Erythroblast (primary cell): ENCODE measurements around the gene CACNA1G.

Experiments used
- DNase-seq, 2 experiments: peaks; one replicate each; lab custom pipeline; 2025; lab: John Stamatoyannopoulos, UW
- GATA1 ChIP-seq: IDR thresholded peaks from 2 replicates; pipeline ENCODE4 v1.6.1; 2011; ENCODE audit warnings: low read depth, mild to moderate bottlenecking, control low read depth, low read length, moderate library complexity
- POLR2A ChIP-seq: IDR thresholded peaks from 2 replicates; pipeline ENCODE4 v1.6.1; 2011; ENCODE audit warnings: mild to moderate bottlenecking, low read length

The CACNA1G gene

DNA sequence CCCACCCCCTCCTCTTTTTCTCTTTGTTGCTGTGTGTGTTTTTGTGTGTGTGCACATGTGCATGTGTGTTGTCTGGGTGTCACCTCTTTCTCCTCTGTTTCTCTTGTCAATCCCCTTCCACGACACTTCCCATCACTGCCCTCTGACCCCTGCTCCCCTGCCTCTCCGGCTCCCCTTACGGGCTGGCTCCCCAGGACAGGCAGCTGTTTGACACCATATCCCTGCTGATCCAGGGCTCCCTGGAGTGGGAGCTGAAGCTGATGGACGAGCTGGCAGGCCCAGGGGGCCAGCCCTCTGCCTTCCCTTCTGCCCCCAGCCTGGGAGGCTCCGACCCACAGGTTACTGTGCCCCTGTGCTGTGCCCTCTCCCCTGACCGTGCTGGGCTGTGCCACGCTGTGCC lies 59.0 kb downstream of the CACNA1G start:
- TF ChIP-seq GATA1 (no peak), POLR2A (no peak)
- DNase-seq = no peak

DNA sequence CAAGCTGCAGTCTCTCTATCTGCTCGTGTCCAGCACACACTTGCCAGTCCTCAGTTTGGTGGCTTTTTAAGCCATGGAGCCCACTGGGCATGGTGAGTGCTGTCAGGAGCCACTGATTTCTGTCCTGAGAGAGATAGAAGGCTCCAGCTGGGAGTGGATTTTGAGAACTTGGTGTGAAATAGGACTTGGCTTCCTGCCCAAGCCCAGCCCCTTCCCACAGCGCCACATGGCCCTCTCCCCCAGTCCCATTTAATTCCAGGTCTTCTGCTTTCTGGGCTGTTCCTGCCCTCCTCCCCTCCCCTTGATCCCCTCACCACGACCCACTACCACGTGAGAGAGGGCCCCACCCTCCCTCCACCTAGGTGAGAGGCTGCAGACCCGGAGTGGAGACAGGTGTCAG lies 59.7 kb downstream of the CACNA1G start:
- no peak for DNase-seq
- TF ChIP-seq POLR2A = no peak
- no peak for TF ChIP-seq GATA1

DNA sequence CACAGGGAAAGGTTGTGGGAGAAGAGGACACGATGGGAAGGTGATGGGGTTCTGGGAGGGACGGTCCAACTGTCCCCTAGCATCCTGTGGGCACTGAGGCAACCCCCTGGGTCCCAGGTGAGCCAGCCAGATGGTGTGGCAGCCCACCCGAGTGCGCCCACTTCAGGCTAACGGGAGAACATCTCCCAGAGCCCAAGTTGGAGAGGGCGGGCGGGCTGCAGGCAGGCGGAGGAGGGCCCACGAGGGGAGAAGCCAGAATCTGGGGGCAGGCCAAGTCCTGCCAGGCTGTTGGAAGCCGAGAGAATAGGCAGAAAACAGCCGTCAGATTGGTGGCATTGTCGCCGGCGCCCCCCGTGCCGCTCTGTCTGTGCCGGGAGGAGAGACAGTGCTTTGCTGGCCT lies 60.3 kb downstream of the CACNA1G start:
- TF ChIP-seq POLR2A (no peak), GATA1 (no peak)
- no peak for DNase-seq

DNA sequence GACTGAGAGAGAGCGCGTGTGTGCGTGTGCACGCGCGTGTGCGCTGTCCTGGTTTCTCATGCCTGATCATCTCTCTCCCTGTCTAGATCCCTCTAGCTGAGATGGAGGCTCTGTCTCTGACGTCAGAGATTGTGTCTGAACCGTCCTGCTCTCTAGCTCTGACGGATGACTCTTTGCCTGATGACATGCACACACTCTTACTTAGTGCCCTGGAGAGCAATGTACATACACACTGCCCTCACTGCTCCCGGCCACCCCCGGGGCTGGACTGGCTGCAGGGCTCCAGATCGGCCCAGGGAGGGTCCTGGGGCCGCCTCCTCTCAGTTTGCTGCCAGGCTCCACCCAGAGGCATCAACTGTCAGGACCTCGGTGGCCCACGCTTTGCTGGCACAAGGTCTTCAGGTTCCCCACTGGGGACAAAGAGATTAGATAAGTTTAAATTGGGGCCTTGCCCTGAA lies 61.1 kb downstream of the CACNA1G start:
- no peak for TF ChIP-seq GATA1
- TF ChIP-seq POLR2A = no peak
- peak; percentile 26 to 38 for DNase-seq

DNA sequence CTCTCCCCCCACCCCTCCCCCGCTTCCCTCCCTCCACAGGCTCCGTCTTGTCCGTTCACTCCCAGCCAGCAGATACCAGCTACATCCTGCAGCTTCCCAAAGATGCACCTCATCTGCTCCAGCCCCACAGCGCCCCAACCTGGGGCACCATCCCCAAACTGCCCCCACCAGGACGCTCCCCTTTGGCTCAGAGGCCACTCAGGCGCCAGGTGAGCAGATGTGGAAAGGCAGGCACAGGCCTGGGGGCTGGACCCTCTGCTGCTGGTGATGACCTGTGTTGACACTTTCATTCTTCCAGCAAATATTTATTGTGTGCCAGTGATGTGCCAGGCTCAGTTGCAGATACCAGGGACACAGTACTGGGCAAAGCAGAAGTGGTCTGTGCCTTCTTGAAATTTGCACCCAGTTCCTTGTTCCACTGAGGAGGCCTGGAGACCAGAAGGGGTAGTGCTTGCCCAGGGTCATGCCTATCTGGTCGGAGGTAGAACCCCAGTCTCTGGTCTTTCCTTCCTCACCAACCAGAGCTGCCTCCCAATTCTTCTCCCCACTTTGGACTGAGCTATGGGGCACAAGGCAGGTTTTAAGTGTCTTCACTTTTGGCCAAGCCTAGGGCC lies 63.9 kb downstream of the CACNA1G start:
- DNase-seq = no peak
- no peak for TF ChIP-seq POLR2A
- no peak for TF ChIP-seq GATA1

DNA sequence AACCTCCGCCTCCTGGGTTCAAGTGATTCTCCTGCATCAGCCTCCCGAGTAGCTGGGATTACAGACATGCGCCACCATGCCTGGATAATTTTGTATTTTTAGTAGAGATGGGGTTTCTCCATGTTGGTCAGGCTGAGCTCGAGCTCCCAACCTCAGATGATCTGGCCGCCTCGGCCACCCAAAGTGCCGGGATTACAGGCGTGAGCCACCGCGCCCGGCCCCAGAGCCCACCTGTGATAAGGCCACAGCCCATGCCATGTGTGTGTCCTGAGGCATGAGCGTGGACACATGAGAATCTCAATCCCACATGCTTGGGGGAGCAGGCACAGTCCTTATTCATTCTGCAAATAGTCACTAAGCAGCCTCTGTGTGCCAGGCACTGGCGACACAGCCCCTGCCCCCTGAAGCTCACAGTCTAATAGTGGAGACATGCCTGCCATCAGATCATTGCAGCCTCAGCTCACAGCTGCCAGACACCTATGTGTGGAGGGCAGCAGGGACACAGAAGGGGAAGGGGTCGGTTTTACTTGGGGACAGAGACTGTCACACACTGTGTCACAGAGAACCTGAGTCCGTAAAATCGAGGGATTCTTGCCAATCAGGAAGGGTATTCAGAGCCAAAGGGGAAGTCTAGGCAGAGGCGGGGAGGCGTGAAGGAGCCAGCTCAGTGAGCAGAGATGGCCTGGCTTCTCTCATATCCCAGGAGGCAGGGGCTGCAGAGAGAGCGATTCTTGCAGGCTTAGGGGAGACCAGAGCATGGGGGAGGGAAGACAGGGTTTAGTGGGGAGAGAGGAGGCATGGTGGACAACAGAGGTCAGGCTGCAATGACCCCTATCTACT lies 64.7 kb downstream of the CACNA1G start:
- TF ChIP-seq GATA1 (no peak), POLR2A (no peak)
- no peak for DNase-seq

DNA sequence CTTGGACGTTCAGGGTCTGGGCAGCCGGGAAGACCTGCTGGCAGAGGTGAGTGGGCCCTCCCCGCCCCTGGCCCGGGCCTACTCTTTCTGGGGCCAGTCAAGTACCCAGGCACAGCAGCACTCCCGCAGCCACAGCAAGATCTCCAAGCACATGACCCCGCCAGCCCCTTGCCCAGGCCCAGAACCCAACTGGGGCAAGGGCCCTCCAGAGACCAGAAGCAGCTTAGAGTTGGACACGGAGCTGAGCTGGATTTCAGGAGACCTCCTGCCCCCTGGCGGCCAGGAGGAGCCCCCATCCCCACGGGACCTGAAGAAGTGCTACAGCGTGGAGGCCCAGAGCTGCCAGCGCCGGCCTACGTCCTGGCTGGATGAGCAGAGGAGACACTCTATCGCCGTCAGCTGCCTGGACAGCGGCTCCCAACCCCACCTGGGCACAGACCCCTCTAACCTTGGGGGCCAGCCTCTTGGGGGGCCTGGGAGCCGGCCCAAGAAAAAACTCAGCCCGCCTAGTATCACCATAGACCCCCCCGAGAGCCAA lies 65.6 kb downstream of the CACNA1G start:
- TF ChIP-seq POLR2A (no peak), GATA1 (no peak)
- peak; percentile 71 to 77 for DNase-seq

DNA sequence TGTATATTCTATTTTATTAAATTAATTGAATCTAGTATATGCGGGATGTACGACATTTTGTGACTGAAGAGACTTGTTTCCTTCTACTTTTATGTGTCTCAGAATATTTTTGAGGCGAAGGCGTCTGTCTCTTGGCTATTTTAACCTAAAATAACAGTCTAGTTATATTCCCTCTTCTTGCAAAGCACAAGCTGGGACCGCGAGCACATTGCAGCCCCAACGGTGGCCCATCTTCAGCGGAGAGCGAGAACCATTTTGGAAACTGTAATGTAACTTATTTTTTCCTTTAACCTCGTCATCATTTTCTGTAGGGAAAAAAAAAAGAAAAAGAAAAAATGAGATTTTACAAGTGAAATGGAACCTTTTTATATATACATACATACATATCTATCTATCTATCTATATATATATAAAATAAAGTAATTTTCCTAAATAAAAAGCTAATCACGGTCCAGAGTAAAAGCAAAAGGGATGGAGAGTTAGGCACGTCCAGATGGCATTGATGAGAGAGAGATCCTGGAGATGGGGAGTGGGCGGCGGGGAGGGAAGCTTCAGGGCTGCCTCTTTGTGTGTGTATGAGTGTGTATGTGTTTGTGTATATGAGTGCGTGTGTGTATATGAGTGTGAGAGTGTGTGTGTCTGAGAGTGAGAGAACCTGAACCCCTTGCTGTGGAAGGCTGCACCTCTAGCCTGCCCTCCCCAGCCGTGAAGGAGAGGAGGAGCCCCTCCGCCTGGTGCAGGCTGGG lies 66.7 kb downstream of the CACNA1G start:
- TF ChIP-seq POLR2A = no peak
- TF ChIP-seq GATA1 = no peak
- no peak for DNase-seq

DNA sequence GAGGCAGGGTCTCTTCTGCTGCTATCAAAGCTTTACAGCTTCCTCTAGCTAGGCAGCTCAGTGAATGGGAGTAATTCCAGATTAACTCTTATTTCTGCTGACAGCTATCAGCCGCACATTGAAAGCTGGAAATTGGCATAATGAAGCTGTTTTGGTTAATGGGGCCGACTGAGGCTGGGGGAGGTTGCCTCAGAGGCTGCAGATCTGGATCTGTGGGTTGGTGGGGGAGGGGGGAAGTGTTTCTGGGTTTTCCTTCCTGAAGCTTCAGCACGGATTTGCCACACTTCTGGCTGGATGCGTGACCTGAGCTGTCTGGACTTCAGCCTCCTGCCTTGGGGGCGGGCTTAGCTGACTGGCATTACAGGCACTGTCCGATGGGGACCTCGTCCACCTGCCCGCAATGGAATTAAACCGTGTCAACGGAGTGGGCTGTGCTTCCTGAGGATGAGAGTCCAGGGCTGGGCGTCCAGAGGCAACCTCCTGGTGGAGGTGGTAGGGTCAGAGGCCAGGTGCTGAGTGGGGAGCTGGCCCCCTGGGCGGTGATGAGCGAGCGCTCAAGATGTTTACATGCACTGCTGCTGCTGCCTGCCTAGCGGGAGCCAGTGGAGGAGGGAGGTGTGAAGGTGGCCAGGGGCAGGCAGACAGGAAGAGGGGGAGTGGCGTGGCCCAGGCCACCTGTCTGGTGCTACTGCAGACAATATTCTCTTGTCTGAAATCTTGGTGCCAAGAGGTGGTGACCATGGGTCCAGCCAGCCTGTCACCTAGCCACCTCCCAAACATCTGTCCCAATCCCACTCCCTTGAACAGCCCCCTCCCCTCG lies 67.5 kb downstream of the CACNA1G start:
- DNase-seq = no peak
- no peak for TF ChIP-seq POLR2A
- TF ChIP-seq GATA1 = no peak

DNA sequence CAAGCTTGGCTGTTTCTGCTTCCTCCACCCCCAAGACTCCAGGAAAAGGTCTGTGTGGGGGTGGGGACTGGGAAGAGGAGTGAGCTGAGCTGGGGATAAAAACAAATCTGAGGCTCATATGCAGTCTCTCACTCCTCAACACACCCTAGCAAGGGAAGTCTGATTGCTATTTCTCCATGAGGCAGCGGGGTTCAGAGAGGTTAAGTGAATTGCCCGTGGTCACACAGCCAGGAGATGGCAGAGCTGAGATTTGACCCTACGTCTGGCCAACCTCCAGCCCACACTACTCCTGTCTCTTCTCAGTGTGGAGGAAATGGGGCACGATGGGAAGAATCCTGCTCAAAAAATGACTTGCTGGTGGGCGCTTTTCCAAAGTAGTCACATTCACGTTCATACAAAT lies 69.4 kb downstream of the CACNA1G start:
- no peak for DNase-seq
- TF ChIP-seq GATA1 = no peak
- TF ChIP-seq POLR2A = no peak

DNA sequence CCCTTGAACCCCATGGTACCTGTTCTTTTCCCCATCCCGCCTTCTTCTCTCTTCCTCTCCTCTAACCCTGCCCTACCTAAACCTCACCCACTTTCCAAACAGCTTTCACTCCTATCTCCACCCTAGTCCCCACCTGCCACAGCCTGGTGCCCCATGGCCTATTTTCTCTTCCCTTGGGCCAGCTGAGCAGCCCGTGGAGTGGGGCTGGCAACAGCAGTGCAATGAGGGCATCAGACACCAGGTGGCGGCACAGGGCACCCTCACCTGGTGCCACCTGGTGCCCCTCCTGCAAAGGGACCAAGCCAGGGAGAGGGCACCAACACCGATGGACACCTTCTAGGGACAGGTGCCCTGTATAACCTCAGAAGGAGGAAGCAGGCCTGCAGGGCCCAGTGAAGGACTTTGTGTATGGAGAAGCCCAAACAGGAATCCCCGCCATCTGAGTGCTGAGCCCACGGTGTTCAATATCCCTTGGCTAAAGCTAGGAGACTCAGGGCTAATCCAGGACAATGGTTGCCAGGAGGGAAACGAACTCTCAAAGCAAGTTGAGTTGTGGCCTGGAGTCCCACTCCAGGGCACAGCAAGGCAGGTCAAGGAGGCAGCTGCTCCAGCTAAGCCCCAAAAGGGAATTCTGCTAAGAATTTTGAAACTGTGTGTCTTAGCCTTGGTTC lies 70.1 kb downstream of the CACNA1G start:
- peak in 1 of 2 experiments; percentile 48 for DNase-seq
- no peak for TF ChIP-seq GATA1
- TF ChIP-seq POLR2A = no peak

DNA sequence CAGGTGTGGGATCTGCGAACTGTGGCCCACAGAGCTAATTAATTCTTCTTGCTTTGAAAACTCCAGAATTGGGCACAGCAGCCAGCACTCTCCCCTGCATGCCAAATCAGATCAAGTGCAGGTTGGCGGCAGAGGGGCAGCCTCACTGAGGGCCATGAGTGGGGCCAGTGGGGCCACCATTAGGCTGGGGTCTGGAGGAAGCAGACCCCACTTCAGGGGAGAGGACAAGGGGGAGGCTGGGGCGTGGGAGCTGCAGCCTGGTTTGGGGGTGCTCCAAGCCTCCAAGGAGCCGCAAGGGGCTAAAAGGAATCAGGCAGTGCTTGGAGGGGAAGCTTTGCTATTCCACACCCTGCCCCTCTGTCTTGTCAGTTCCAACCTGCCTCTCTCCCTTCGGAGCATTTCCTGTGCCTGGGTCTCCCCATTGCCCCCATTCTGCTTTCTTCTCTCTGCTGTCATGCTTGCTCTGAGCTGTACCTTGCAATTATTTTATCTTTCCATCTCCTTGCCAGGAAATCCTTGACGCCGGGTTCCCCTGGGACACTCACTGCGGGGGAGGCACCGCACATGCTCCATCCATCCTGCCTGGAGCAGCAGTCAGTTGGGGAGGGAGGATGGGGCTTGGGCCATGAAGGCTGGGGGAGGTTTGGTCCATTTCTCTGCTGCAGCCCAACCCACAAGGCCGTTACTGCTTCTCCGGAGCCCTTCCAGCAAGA lies 70.8 kb downstream of the CACNA1G start:
- no peak for DNase-seq

More for the DNA sequence above, 70.8 kb downstream of the CACNA1G start:
- TF ChIP-seq GATA1 (no peak), POLR2A (no peak)
